Sigmoid colon (tissue), 7 donors: Measurements from ENCODE around the gene NLGN4Y. TPM values are rescaled to one million over a fixed set of nuclear protein-coding genes. Genes with fewer than 3 reads are reported as not detected.

ENCODE experiments used
- DNase-seq: peaks from one replicate; pipeline ENCODE4 v3.0.0-alpha.2; 2019
- H3K27ac ChIP-seq, 4 donors: fragments of 200-600 bp; sonication (generic); one replicate each; pipeline ENCODE4 v1.5.1; 2016 to 2019; ENCODE audit warnings: mild to moderate bottlenecking in 1 of 4
- H3K27me3 ChIP-seq, 3 donors: fragments of 200-600 bp; sonication (generic); one replicate each; pipeline ENCODE4 v1.5.1; 2019; ENCODE audit warnings: mild to moderate bottlenecking in 1 of 3
- H3K36me3 ChIP-seq, 4 donors: fragments of 200-600 bp; sonication (generic); one replicate each; pipeline ENCODE4 v1.5.1; 2016 to 2019
- H3K4me1 ChIP-seq, 4 donors: fragments of 200-600 bp; sonication (generic); one replicate each; pipeline ENCODE4 v1.5.1; 2017 to 2019
- H3K4me3 ChIP-seq, 4 donors: fragments of 200-600 bp; sonication (generic); one replicate each; pipeline ENCODE4 v1.5.1; 2017 to 2019; ENCODE audit warnings: mild to moderate bottlenecking in 2 of 4, moderate library complexity in 1 of 4
- H3K9me3 ChIP-seq, 4 donors: fragments of 200-600 bp in 3 of 4; sonication (generic) in 3 of 4; one replicate each; pipeline versions ENCODE4 v1.5.1 to v1.6.1; 2013 to 2019
- EP300 ChIP-seq, 4 donors: sonication (generic); formaldehyde crosslinking; IDR thresholded peaks; one replicate each; pipeline ENCODE4 v1.6.1; 2017; ENCODE audit warnings: antibody characterized with exemption in 4 of 4
- POLR2A ChIP-seq, 2 donors: fragments of 450-650 bp; IDR thresholded peaks; one replicate each; pipeline ENCODE4 v1.6.1; 2016; ENCODE audit warnings: antibody characterized with exemption in 2 of 2, mild to moderate bottlenecking in 2 of 2, moderate library complexity in 2 of 2
- POLR2AphosphoS5 ChIP-seq, 4 donors: sonication (generic); formaldehyde crosslinking; IDR thresholded peaks; one replicate each; pipeline ENCODE4 v1.6.1; 2017; ENCODE audit warnings: antibody characterized with exemption in 4 of 4
- WGBS, 2 donors: extraction: QIAGEN DNeasy Blood & Tissue Kit; methylation state at CpG; one replicate each; pipeline ENCODE4 v1.1.7; 2013; 5-methylcytosine and 5-hydroxymethylcytosine counted together
- intact Hi-C: fragments of 100-400 bp; cut with DNase I; formaldehyde crosslinking; loops from one replicate; pipeline ENCODE4 v1.15.1; 2023
- polyA plus RNA-seq, 3 donors: library from polyadenylated mRNA; stranded (reverse); fragments of 200-250 nt; gene quantifications; one replicate each; pipeline ENCODE4 v1.2.3, GENCODE V29; 2013
- total RNA-seq, 4 donors: library from RNA; depleted of rRNA; stranded (reverse); fragments of >200 nt; gene quantifications; one replicate each; pipeline ENCODE4 v1.1.0, GENCODE V29; 2016
- TF ChIP-seq, protein P1 (sequence below), 4 experiments: fragments of 450-650 bp in 3 of 4; fragments of 200-600 bp in 1 of 4; IDR thresholded peaks; one replicate each; pipeline ENCODE4 v1.5.1; 2016 to 2019; ENCODE audit warnings: antibody characterized with exemption in 4 of 4, mild to moderate bottlenecking in 3 of 4, moderate library complexity in 2 of 4
- donor health status: healthy with polysubstance abuse.
- donor health status: Bipolar disorder and iron deficiency.
- donor health status: healthy.

The NLGN4Y gene
- total and polyA plus RNA-seq, 7 donors, result under 0.01 to 46.8 (median 11.0) TPM; not detected in 3

DNA sequence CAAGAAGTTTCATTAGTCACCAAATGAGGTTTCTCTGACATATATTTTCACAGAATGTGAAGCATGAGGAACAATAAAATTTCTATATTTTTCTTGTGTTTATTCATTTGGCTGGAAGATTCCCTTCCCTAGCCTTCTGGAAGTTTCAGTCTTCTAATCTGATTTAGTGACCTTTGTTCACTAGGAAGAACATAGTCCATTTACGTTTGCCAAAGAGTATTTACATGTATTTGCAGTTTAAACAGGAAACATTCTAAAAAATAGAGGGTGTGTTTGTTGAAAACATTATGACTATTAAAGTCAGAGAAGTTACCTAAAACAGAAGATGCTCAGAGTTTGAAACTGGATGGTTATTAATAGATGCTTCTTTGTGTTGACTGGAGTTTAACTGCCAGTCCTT, 238.6 kb downstream of the NLGN4Y start:
- no peak for DNase-seq
- Histone ChIP-seq H3K27me3 (no peaks in the 10 kb centered on the region), H3K4me3 (no peak overlapping the region), H3K9me3 (no peaks in the 10 kb centered on the region), H3K4me1 (no peaks in the 10 kb centered on the region), H3K27ac (no peak overlapping the region), H3K36me3 (no peaks in the 10 kb centered on the region)
- intact Hi-C loops, result no loop called here
- no peak for TF ChIP-seq POLR2A (IDR thresholded peaks at IDR 0.05)
- no peak for TF ChIP-seq POLR2AphosphoS5 (IDR thresholded peaks at IDR 0.05)
- TF ChIP-seq, protein P1, sequence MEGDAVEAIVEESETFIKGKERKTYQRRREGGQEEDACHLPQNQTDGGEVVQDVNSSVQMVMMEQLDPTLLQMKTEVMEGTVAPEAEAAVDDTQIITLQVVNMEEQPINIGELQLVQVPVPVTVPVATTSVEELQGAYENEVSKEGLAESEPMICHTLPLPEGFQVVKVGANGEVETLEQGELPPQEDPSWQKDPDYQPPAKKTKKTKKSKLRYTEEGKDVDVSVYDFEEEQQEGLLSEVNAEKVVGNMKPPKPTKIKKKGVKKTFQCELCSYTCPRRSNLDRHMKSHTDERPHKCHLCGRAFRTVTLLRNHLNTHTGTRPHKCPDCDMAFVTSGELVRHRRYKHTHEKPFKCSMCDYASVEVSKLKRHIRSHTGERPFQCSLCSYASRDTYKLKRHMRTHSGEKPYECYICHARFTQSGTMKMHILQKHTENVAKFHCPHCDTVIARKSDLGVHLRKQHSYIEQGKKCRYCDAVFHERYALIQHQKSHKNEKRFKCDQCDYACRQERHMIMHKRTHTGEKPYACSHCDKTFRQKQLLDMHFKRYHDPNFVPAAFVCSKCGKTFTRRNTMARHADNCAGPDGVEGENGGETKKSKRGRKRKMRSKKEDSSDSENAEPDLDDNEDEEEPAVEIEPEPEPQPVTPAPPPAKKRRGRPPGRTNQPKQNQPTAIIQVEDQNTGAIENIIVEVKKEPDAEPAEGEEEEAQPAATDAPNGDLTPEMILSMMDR (IDR thresholded peaks at IDR 0.05), result no peak
- TF ChIP-seq EP300 (IDR thresholded peaks at IDR 0.05), result no peak
- WGBS, 2 donors, result 11 to 49% methylated on average over 1 of the region's 1 CpG

DNA sequence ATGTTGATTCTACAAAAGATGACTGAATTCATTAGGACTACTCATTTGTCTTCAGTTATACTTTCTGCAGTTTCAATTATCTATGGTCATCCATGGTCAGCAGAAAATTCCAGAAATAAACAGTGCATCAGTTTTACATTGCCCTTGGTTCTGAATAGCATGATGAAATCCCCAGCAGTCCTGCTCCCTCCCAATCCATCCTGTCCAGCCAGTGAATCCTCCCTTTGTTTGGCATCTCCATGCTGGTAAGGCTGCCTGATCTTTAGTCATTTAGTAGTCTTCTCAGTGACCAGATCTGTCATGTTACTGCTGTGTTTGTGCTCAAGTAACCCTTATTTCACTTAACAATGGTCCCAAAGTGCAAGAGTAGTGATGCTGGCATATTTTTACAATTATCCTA, 239.3 kb downstream of the NLGN4Y start:
- H3K9me3 ChIP-seq, result no peaks in the 10 kb centered on the region
- TF ChIP-seq POLR2A (IDR thresholded peaks at IDR 0.05) (no peak), POLR2AphosphoS5 (IDR thresholded peaks at IDR 0.05) (no peak), EP300 (IDR thresholded peaks at IDR 0.05) (no peak)
- TF ChIP-seq, protein P1 (IDR thresholded peaks at IDR 0.05), result no peak
- intact Hi-C loops, result no loop called here

DNA sequence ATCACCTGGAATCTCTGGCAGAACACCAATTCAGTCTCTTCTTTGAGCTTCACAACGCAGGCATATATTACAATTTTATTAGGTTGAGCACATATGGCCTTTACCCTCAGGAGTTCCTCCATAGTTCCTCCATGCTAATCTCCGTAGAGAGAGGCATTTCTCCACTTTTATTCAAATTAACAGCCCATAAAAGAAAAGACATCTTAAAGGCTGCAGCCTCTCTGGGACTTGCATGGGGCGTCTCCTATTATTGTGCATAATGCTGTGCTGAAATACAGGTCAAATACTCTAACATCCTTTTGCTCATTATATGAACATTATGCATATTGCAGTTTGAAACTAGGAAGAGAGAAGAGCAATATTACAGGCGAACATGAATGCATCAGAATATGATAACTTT, 253.9 kb downstream of the NLGN4Y start:
- no peak for DNase-seq

More for the DNA sequence above, 239.3 kb downstream of the NLGN4Y start:
- Histone ChIP-seq H3K4me3 (no peak overlapping the region), H3K27ac (no peak overlapping the region), H3K36me3 (no peaks in the 10 kb centered on the region), H3K27me3 (no peaks in the 10 kb centered on the region), H3K4me1 (no peaks in the 10 kb centered on the region)
- no peak for DNase-seq

DNA sequence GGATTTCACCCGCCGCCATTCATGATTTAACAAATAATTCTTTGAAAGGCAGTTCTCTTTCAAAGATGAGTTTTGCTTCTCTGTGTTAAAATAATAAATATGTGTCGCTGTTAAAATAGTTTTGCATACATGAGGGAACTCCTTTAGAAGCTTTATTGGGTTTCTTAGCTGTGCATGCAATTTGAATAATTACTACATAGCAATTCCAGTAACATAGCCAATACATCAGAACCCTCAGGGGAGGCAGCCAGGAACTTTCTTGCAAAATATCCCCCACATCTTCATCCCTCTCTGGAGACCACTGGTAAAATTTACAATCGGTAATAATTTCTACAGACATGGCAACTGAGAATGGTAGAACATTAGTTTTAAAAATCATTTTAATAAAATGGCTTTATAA, 268.8 kb downstream of the NLGN4Y start:
- intact Hi-C loops, result no loop called here
- H3K4me1 ChIP-seq, result no peaks in the 10 kb centered on the region
- no peaks in the 10 kb centered on the region for H3K27me3 ChIP-seq
- H3K9me3 ChIP-seq, result no peaks in the 10 kb centered on the region
- no peak overlapping the region for H3K4me3 ChIP-seq
- TF ChIP-seq EP300 (IDR thresholded peaks at IDR 0.05), result no peak
- no peak for TF ChIP-seq POLR2AphosphoS5 (IDR thresholded peaks at IDR 0.05)
- TF ChIP-seq POLR2A (IDR thresholded peaks at IDR 0.05), result no peak
- TF ChIP-seq, protein P1 (IDR thresholded peaks at IDR 0.05), result no peak
- no peak for DNase-seq
- WGBS, 2 donors, result 93 to 96% methylated on average over 4 of the region's 4 CpGs
- no peak overlapping the region for H3K27ac ChIP-seq
- H3K36me3 ChIP-seq, result no peaks in the 10 kb centered on the region

More for the DNA sequence above, 253.9 kb downstream of the NLGN4Y start:
- Histone ChIP-seq H3K27me3 (no peaks in the 10 kb centered on the region), H3K36me3 (no peaks in the 10 kb centered on the region), H3K9me3 (no peaks in the 10 kb centered on the region), H3K27ac (no peak overlapping the region), H3K4me1 (no peaks in the 10 kb centered on the region), H3K4me3 (no peak overlapping the region)
- 65 to 76% methylated on average over 4 of the region's 4 CpGs for WGBS, 2 donors
- intact Hi-C loops, result no loop called here
- TF ChIP-seq POLR2A (IDR thresholded peaks at IDR 0.05) (no peak), EP300 (IDR thresholded peaks at IDR 0.05) (no peak), POLR2AphosphoS5 (IDR thresholded peaks at IDR 0.05) (no peak)
- TF ChIP-seq, protein P1 (IDR thresholded peaks at IDR 0.05), result no peak

DNA sequence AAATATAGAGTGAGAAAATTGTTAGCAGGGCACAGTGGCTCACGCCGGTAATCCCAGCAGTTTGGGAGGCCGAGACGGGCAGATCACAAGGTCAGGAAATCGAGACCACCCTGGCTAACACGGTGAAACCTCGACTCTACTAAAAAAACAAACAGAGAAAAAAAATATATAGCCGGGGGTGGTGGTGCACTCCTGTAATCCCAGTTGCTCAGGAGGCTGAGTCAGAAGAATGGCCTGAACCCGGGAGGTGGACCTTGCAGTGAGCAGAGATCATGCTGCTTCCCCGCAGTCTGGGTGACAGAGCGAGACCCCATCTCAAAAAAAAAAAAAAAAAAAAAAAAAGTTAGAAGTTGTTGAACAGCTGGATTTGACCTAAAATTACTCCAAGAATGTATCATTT, 269.3 kb downstream of the NLGN4Y start:
- Histone ChIP-seq H3K27me3 (no peaks in the 10 kb centered on the region), H3K36me3 (no peaks in the 10 kb centered on the region), H3K4me3 (no peak overlapping the region), H3K4me1 (no peaks in the 10 kb centered on the region), H3K9me3 (no peaks in the 10 kb centered on the region), H3K27ac (no peak overlapping the region)
- TF ChIP-seq, protein P1 (IDR thresholded peaks at IDR 0.05), result no peak
- TF ChIP-seq POLR2AphosphoS5 (IDR thresholded peaks at IDR 0.05), result no peak
- TF ChIP-seq POLR2A (IDR thresholded peaks at IDR 0.05), result no peak
- TF ChIP-seq EP300 (IDR thresholded peaks at IDR 0.05), result no peak
- DNase-seq, result no peak
- WGBS, 2 donors, result 86 to 88% methylated on average over 11 of the region's 11 CpGs
- intact Hi-C loops, result no loop called here
